HG03521 (cell line): ENCODE results near the gene BCL7C.
"Not testable (repeated sequence)": the region's sequence is repeated elsewhere in the genome, so short reads cannot be mapped to it uniquely, and the experiment has no call there.

Experiments
- ATAC-seq: cut with Tn5 transposase; IDR thresholded peaks from one replicate; pipeline ENCODE4 v1.9.1; 2021; ENCODE audit warnings: mild to moderate bottlenecking, moderate library complexity; ENCODE audit not compliant: unreplicated experiment

Gene BCL7C

DNA sequence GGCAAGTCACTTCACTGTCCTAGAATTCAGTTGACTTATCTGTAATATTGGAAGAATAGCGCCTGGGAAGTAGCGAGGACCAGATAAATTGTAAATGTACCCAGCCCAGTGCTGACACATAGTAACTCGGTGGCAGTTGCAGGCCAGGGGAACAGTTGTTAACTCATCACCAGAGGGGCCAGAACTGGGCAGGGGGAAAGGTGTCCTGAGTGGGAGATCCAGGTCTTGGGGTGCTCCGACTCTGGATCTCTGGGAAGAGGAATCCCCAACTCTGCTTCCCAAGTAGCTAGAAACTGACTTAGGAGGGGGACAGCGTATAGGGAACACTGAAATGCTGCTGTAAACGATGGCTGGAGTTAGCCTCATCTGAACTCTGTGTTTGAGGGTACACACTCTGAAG is 23.0 kb downstream of the BCL7C start:
- ATAC-seq, result no peak

GRCh38 chr16:30867747-30868146 is 26.1 kb downstream of the BCL7C start:
- ATAC-seq, result no peak

DNA sequence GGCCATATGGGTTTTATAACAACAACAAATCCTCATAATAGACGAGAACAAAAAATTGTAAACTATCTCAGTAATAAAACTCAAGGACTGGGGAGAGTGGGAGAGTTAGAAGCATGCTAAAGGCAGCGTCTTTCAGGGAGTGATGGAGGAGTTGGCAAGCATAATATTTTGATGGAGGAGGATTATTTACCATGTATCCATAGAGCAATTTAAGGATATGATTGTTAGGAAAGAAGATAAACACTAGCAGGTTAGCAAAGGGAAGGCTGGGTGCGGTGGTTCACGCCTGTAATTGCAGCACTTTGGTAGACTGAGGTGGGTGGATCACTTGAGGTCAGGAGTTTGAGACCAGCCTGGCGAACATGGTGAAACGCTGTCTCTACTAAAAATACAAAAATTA is 27.8 kb downstream of the BCL7C start:
- no peak for ATAC-seq

- not testable (repeated sequence) for ATAC-seq
Observed at GRCh38 chr16:30863178-30863577, 30.7 kb downstream of the BCL7C start.

GRCh38 chr16:30860729-30861128 is 33.1 kb downstream of the BCL7C start:
- not testable (repeated sequence) for ATAC-seq

DNA sequence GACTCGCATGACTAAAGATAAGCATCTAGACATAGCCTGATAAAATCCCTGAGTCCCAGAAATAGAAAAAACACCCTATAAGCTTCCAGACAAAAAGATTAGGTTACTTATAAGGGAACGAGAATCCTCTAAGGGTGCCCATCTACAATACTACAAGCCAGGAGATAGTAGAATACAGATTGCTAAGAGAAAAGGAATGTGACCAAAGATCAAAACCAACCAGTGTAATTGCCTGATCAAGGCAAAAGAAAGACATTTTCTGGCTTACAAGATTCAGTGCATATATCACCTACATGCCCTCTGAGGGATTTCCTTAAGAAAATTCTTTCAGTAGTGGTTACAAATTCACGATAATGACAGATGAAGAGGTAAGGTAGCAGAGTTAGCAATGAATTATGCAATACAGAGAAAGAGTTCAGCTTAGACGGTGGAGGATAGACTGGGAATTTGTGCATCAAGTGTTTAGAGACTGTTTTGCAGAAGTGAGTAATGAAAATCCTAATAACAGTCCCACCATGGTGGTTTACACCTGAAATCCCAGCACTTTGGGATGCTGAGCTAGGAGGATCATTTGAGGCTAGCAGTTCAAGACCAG is 35.0 kb downstream of the BCL7C start:
- no peak for ATAC-seq

- ATAC-seq, result no peak
Observed at GRCh38 chr16:30858111-30858495, 35.8 kb downstream of the BCL7C start.

GRCh38 chr16:30853758-30854157 is 40.1 kb downstream of the BCL7C start:
- ATAC-seq, result no peak

DNA sequence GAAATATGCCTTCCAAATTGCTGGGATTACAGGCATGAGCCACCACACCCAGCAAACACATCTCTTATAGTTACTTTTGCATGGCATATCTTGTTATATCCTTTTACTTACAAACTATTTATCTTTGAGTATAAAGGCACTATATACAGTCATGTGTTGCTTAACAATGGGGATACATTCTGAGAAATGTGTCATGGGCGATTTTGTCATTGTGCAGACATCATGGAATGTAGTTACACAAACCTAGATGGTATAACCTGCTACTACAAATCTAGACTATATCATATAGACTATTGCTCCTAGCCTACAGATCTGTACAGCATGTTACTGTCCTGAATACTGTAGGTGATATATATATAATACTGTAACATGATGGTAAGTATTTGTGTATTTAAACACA is 43.6 kb downstream of the BCL7C start:
- ATAC-seq, result no peak

DNA sequence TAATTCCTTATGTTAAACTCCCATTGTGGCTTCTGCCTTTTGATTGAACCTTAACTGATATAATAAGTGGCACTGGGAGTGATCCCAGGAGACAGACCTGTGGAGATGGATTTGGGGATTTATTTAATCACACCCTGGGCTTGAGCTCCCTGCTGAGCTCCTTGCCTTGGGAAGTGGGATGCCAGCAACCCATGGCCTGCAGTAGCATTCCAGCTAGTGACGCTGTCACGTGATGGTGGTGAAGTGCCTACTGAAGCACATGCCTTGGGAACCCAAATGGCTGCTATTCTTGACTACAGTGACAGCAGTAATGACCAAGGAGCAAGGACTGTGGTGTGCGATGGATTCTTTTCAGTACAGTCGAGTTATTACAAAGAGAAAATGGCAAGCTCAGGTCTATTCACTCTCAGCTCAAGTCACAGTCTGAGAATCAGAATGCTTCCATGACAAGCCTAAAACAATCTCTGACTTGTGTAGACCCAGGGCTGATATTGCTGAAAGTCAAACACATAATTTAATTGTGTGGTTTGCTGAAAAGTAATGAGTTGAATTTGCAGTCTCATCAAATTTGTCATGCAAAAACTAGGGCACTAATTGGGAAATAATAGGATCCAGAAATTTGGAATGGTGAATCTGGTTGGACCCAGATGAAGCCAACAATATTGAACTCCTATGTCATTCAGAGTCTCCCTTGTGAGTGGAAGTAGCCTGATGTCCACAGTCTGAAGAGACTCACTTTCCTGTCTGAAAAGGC is 47.1 kb downstream of the BCL7C start:
- no peak for ATAC-seq

DNA sequence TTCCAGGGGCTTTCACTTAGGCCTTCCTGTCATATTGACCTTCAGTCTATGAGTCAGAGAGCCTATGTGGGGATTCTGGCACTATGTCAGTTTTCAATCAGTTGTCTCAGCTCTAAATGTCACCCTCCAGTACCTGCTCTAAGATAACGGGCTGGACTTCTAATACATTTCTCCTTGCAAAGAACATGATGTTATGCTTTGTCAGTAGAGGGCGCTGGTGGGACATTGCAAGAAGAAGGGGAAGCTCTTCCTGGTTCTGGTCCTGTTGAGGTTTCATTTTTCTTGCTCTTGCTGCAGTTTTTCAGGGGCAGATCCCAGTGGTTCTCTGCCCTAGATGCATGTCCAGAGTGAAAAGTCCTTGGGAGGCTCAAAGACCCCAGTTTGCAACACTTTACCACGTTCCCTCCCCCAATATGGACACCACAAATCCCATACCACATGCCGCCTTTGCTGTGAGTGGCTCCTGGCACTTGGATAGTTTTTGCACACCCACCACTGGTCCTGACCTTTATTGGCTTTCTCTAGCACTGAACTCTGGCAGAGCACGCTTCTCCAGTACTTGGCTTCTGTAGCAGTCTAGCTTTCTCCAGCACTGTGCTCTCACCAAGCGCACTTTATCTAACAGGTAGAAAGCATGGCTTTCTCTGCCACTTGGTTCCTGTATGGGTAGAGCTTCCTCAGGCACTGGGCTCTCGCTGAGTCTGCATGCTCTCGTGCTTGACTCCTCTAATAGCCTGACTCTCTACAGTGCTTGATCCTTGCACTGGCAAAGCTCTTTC is 49.0 kb downstream of the BCL7C start:
- no peak for ATAC-seq

- ATAC-seq, result no peak
Observed at GRCh38 chr16:30844346-30844670, 49.6 kb downstream of the BCL7C start.

GRCh38 chr16:30843501-30843900 is 50.4 kb downstream of the BCL7C start:
- ATAC-seq, result no peak

DNA sequence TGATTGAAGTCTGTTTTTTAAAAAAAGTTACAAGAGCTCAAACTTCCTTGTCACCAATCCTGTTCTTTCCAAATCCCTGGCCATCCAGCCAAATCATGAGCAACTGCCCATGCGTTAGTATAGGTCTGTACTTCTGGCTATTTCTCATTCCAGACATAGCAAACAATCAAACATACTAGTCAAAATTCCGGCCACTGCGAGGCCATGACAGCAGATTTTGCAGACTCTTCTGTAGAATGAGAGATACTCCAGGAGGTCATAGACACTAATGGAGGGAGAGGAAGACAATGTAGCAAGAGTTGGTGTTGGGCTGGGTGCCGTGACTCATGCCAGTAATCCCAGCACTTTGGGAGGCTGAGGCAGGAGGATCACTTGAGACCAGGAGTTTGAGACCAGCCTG is 50.9 kb downstream of the BCL7C start:
- ATAC-seq, result no peak

DNA sequence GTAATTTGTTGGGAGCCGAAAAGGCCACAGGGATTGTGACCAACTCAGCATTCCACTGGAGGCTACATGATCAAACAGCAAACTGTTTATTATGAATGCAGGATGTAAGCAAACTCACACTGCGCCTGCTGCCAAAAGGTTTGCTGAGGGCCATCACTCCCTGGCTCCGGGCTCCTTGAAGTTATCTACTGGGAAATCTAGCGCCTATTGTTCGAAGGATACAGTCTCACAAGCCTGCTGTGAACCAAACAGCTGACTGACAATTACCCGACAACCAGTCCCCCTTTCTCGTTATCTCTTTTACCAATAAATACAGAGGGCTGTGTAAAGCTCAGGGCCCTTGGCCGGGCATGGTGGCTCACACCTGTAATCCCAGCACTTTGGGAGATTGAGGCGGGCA is 52.5 kb downstream of the BCL7C start:
- no peak for ATAC-seq

DNA sequence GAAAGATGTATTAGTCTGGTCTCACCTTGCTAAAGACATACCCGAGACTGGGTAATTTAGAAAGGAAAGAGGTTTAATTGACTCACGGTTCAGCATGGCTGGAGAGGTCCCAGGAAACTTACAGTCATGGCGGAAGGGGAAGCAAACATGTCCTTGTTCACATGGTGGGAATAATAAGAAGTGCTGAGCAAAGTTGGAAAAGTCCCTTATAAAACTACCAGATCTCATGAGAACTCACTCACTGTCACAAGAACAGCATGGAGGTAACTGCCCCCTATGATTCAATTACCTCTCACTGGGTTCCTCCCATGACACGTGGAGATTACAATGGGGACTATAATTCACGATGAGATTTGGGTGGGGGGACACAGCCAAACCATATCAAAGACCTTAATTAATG is 53.3 kb downstream of the BCL7C start:
- ATAC-seq, result no peak

- ATAC-seq, result no peak
Observed at GRCh38 chr16:30839523-30840227, 54.2 kb downstream of the BCL7C start.

- ATAC-seq, result no peak
Observed at GRCh38 chr16:30838876-30839471, 54.9 kb downstream of the BCL7C start.

DNA sequence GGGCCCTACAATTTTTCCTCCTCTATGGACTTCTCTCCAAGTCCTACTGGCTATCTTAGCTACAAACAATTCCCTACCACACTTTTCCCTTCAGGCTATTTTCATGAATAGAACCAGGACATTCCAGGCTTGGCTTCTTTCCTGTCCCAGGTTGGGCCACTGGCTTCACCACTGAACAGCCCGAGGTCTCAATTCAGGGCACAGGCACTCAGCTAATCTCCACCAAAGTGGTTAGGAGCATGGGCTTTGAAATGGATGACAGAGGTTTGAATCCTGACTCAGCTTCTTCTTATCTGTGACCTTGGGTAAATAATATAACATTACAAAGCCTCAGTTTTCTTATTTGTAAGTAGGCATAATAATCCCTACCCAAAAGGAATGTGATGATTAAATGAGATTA is 56.0 kb downstream of the BCL7C start:
- no peak for ATAC-seq
